ENCODE measurements around the gene GFI1B.

- TF ChIP-seq CTCF (IDR thresholded peaks at IDR 0.05) (no peak), POLR2A (IDR thresholded peaks at IDR 0.05) (no peak)
These were observed 20.7 kb upstream of the GFI1B start for GRCh38 chr9:132957805-132958204.

Data from thyroid gland (tissue), 4 donors.